GM21515 (cell line): ENCODE results near the gene TMSB4X.
"Not testable (repeated sequence)": the region's sequence is repeated elsewhere in the genome, so short reads cannot be mapped to it uniquely, and the experiment has no call there.

Source experiments
- ATAC-seq: cut with Tn5 transposase; IDR thresholded peaks from one replicate; pipeline ENCODE4 v1.9.1; 2021; ENCODE audit not compliant: unreplicated experiment

The TMSB4X gene

GRCh38 chrX:12994321-12994720, 19.4 kb downstream of the TMSB4X start:
- ATAC-seq = no peak

GRCh38 chrX:12996934-12997435, 22.1 kb downstream of the TMSB4X start:
- no peak for ATAC-seq

GRCh38 chrX:12997906-12998687, 23.2 kb downstream of the TMSB4X start:
- no peak for ATAC-seq

- ATAC-seq = peak; percentile 48
Observed at GRCh38 chrX:12999422-12999821, 24.5 kb downstream of the TMSB4X start.

- peak; percentile 44 for ATAC-seq
Observed at GRCh38 chrX:13000301-13000811, 25.4 kb downstream of the TMSB4X start.

- no peak for ATAC-seq
Observed at GRCh38 chrX:13001097-13001496, 26.2 kb downstream of the TMSB4X start.

- ATAC-seq = no peak
Observed at GRCh38 chrX:13001961-13002671, 27.2 kb downstream of the TMSB4X start.

GRCh38 chrX:13005661-13006473, 31.0 kb downstream of the TMSB4X start:
- ATAC-seq = peak; percentile 50

- ATAC-seq = no peak
Observed at GRCh38 chrX:13007519-13008188, 32.7 kb downstream of the TMSB4X start.

GRCh38 chrX:13008189-13008533, 33.3 kb downstream of the TMSB4X start:
- ATAC-seq = no peak

GRCh38 chrX:13008851-13009250, 33.9 kb downstream of the TMSB4X start:
- no peak for ATAC-seq

- no peak for ATAC-seq
Observed at GRCh38 chrX:13009273-13009672, 34.4 kb downstream of the TMSB4X start.

- no peak for ATAC-seq
Observed at GRCh38 chrX:13009844-13010243, 34.9 kb downstream of the TMSB4X start.

- no peak for ATAC-seq
Observed at GRCh38 chrX:13010546-13010945, 35.6 kb downstream of the TMSB4X start.

- peak; percentile 63 for ATAC-seq
Observed at GRCh38 chrX:13013363-13014110, 38.6 kb downstream of the TMSB4X start.

- peak; percentile 26 for ATAC-seq
Observed at GRCh38 chrX:13014111-13015096, 39.5 kb downstream of the TMSB4X start.

GRCh38 chrX:13015536-13016236, 40.8 kb downstream of the TMSB4X start:
- no peak for ATAC-seq

GRCh38 chrX:13016731-13017130, 41.8 kb downstream of the TMSB4X start:
- not testable (repeated sequence) for ATAC-seq
